Body of pancreas (tissue), 4 donors: ENCODE results near the gene NRXN2. TPM values are rescaled to one million over a fixed set of nuclear protein-coding genes. Genes with fewer than 3 reads are reported as not detected.

ENCODE experiments used
- ATAC-seq: fragments of 150-250 bp; one replicate; pipeline ENCODE4 v1.9.1; 2016
- DNase-seq, 4 donors: peaks; one replicate each; pipeline ENCODE4 v3.0.0-alpha.2; 2019
- H3K27ac ChIP-seq, 4 donors: fragments of 200-600 bp; sonication (generic); 1 replicate in 3 of 4; 2 replicates in 1 of 4; pipeline versions ENCODE4 v1.5.1 to v1.6.1; 2016 to 2019; ENCODE audit warnings: mild to moderate bottlenecking in 1 of 4, mixed read lengths in 1 of 4, moderate library complexity in 1 of 4
- H3K27me3 ChIP-seq, 2 donors: fragments of 200-600 bp; sonication (generic); one replicate each; pipeline ENCODE4 v1.6.0; 2016; ENCODE audit warnings: mild to moderate bottlenecking in 1 of 2
- H3K36me3 ChIP-seq, 2 donors: fragments of 200-600 bp; sonication (generic); replicated peaks in 1 of 2; 2 replicates each; pipeline ENCODE4 v1.5.1; 2016; ENCODE audit warnings: low read depth in 2 of 2; ENCODE audit not compliant: insufficient read depth in 1 of 2
- H3K4me1 ChIP-seq: fragments of 200-600 bp; sonication (generic); one replicate; pipeline ENCODE4 v1.6.0; 2016
- H3K4me3 ChIP-seq, 2 donors: fragments of 200-600 bp; sonication (generic); 1 replicate in 1 of 2; 2 replicates in 1 of 2; pipeline ENCODE4 v1.5.1; 2016 to 2019
- H3K9me3 ChIP-seq, 3 donors: fragments of 200-600 bp; sonication (generic); 1 replicate in 2 of 3; 2 replicates in 1 of 3; pipeline ENCODE4 v1.5.1; 2016
- CTCF ChIP-seq, 7 experiments: fragments of 450-650 bp in 4 of 7; fragments of 200-600 bp in 3 of 7; sonication (generic) in 3 of 7; IDR thresholded peaks; one replicate each; pipeline ENCODE4 v1.5.1; 2016 to 2019; ENCODE audit warnings: antibody characterized with exemption in 7 of 7
- POLR2A ChIP-seq, 3 donors: fragments of 450-650 bp; IDR thresholded peaks; one replicate each; pipeline ENCODE4 v1.6.1; 2016; ENCODE audit warnings: antibody characterized with exemption in 3 of 3, mild to moderate bottlenecking in 2 of 3
- WGBS, 2 donors: methylation state at CpG; one replicate each; pipeline ENCODE4 v1.1.5; 2017; 5-methylcytosine and 5-hydroxymethylcytosine counted together
- intact Hi-C: fragments of 100-400 bp; cut with DNase I; formaldehyde crosslinking; loops from one replicate; pipeline ENCODE4 v1.15.1; 2023
- total RNA-seq, 2 donors: library from RNA; depleted of rRNA; stranded (reverse); fragments of >200 nt; gene quantifications; one replicate each; pipeline ENCODE4 v1.1.0, GENCODE V29; 2016

Gene NRXN2
- total RNA-seq, 2 donors from 2014 or later = 1.3 to 4.9 TPM

- Histone ChIP-seq H3K4me1 (no peaks in the 10 kb centered on the region), H3K36me3 (no peaks in the 10 kb centered on the region), H3K9me3 (no peaks in the 10 kb centered on the region), H3K27ac (no peak overlapping the region), H3K4me3 (no peak overlapping the region), H3K27me3 (no peaks in the 10 kb centered on the region)
- intact Hi-C loops = no loop called here
- 28 to 35% methylated on average over 40 of the region's 56 CpGs for WGBS, 2 donors
- peak; percentile 37 to 65 (median 49) for DNase-seq
- ATAC-seq = peak; percentile 45
- TF ChIP-seq CTCF (IDR thresholded peaks at IDR 0.05) (no peak), POLR2A (IDR thresholded peaks at IDR 0.05) (no peak)
Measured at GRCh38 chr11:64629796-64630562, 93.0 kb downstream of the NRXN2 start.

GRCh38 chr11:64629103-64629502 lies 93.9 kb downstream of the NRXN2 start:
- H3K27ac ChIP-seq = no peak overlapping the region
- intact Hi-C loops = no loop called here
- no peak overlapping the region for H3K4me3 ChIP-seq
- no peak for DNase-seq
- no peaks in the 10 kb centered on the region for H3K27me3 ChIP-seq
- WGBS, 2 donors = 80 to 82% methylated on average over 6 of the region's 6 CpGs
- no peaks in the 10 kb centered on the region for H3K9me3 ChIP-seq
- ATAC-seq = no peak
- no peak for TF ChIP-seq POLR2A (IDR thresholded peaks at IDR 0.05)
- no peak for TF ChIP-seq CTCF (IDR thresholded peaks at IDR 0.05)
- H3K36me3 ChIP-seq = no peaks in the 10 kb centered on the region
- H3K4me1 ChIP-seq = no peaks in the 10 kb centered on the region

GRCh38 chr11:64628596-64628995 lies 94.4 kb downstream of the NRXN2 start:
- no peaks in the 10 kb centered on the region for H3K36me3 ChIP-seq
- intact Hi-C loops = no loop called here
- no peaks in the 10 kb centered on the region for H3K4me1 ChIP-seq
- 83 to 88% methylated on average over 2 of the region's 2 CpGs for WGBS, 2 donors
- no peaks in the 10 kb centered on the region for H3K27me3 ChIP-seq
- H3K27ac ChIP-seq = no peak overlapping the region
- H3K4me3 ChIP-seq = no peak overlapping the region
- ATAC-seq (no peak), DNase-seq (no peak)
- H3K9me3 ChIP-seq = no peaks in the 10 kb centered on the region
- TF ChIP-seq CTCF (IDR thresholded peaks at IDR 0.05) (no peak), POLR2A (IDR thresholded peaks at IDR 0.05) (no peak)

- Histone ChIP-seq H3K27ac (no peak overlapping the region), H3K9me3 (no peaks in the 10 kb centered on the region), H3K4me1 (no peaks in the 10 kb centered on the region), H3K36me3 (no peaks in the 10 kb centered on the region), H3K27me3 (no peaks in the 10 kb centered on the region), H3K4me3 (no peak overlapping the region)
- TF ChIP-seq CTCF (IDR thresholded peaks at IDR 0.05) = no peak
- TF ChIP-seq POLR2A (IDR thresholded peaks at IDR 0.05) = no peak
- intact Hi-C loops = no loop called here
- DNase-seq = no peak
- 81 to 83% methylated on average over 4 of the region's 4 CpGs for WGBS, 2 donors
- ATAC-seq = no peak
Measured at GRCh38 chr11:64627371-64627770, 95.6 kb downstream of the NRXN2 start.

GRCh38 chr11:64626637-64627036 lies 96.4 kb downstream of the NRXN2 start:
- WGBS, 2 donors = 75 to 84% methylated on average over 9 of the region's 9 CpGs
- H3K27ac ChIP-seq = no peak overlapping the region

More at GRCh38 chr11:64626637-64627036, 96.4 kb downstream of the NRXN2 start:
- H3K9me3 ChIP-seq = no peaks in the 10 kb centered on the region
- no peak for ATAC-seq
- H3K4me1 ChIP-seq = no peaks in the 10 kb centered on the region
- no peaks in the 10 kb centered on the region for H3K27me3 ChIP-seq
- no peaks in the 10 kb centered on the region for H3K36me3 ChIP-seq
- no peak for DNase-seq
- intact Hi-C loops = no loop called here
- H3K4me3 ChIP-seq = no peak overlapping the region
- TF ChIP-seq POLR2A (IDR thresholded peaks at IDR 0.05) = no peak
- TF ChIP-seq CTCF (IDR thresholded peaks at IDR 0.05) = no peak
